ENCODE measurements around the gene PTPRN2. TPM values are rescaled to one million over a fixed set of nuclear protein-coding genes. Genes with fewer than 3 reads are reported as not detected.

PTPRN2 gene
- total and polyA plus RNA-seq, 2 donors (not counting 3 experiments of a cell fraction or from before 2014, with no cell fraction given), result 0.62 to 0.88 TPM

DNA sequence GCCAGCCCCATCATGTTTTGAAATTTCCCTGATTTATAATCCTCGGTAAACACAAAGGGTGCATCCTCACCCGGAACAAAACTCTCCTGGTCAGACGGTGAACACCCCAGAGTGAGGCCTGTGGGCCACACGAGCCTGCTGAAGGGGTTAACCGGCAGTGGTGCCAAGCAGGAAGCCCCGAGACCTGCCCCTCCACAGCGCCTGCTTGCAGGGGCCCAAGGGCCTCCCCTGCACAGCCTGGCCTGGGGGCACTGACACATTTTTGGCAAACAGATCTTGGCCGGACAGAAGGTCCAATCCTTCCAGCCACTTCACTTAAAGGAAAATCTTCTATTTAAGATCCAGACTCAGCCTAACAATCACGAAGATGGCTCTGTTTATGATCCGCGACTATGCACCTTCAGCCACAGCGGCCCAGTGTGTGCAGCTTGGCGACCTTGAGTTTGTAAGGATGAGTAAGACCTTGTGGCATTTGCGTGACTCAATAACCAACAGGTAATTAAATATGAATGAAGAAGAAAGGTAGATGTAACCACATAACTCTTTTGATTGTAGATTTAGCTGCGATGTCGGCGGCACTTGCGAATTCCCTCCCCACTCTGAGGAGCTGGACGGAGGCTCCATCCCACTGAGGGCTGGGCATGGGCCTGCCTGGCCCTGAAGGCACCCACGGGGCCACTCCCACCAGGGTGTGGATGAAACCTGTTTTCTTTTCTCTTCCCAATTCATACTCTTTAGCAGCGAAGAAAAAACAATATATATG, 922.6 kb downstream of the PTPRN2 start:
- Histone ChIP-seq H3K4me2 (ENCODE audit: insufficient read depth, low read length) (no peak overlapping the region), H3K79me2 (ENCODE audit: control insufficient read depth, insufficient read depth, low read length) (no peaks in the 10 kb centered on the region), H3K9me3 (replicated peaks; ENCODE audit: control insufficient read depth, insufficient read depth, low read length) (peaks cover 4% of the 10 kb centered on the region), H3K4me3 (replicated peaks in 1 of 3; ENCODE audit: insufficient read depth in 1 of 3, low read depth in 1 of 3, low read length in 3 of 3) (no peak overlapping the region), H3K27me3 (ENCODE audit: control insufficient read depth in 2 of 2, insufficient read depth in 2 of 2, low read length in 2 of 2) (no peaks in the 10 kb centered on the region), H3K9me1 (replicated peaks; ENCODE audit: control insufficient read depth, extremely low read depth, insufficient read depth, low read length) (no peaks in the 10 kb centered on the region), H3K36me3 (ENCODE audit: control insufficient read depth in 2 of 2, extremely low read depth in 1 of 2, insufficient read depth in 2 of 2, low read length in 2 of 2) (no peaks in the 10 kb centered on the region), H3K9ac (replicated peaks; ENCODE audit: extremely low read depth, insufficient read depth, low read length) (no peak overlapping the region), H2AFZ (ENCODE audit: low read depth, low read length) (no peak overlapping the region), H3K4me1 (ENCODE audit: control insufficient read depth, extremely low read depth, insufficient read depth, low read length) (no peaks in the 10 kb centered on the region), H3K27ac (ENCODE audit: insufficient read depth, low read depth, low read length) (no peak overlapping the region), H4K20me1 (replicated peaks; ENCODE audit: control insufficient read depth, extremely low read depth, insufficient read depth, low read length) (no peaks in the 10 kb centered on the region)
- ChIA-PET POLR2A (no interaction called here), CTCF (no interaction called here)
- no peak for DNase-seq (ENCODE audit: low read depth, low spot score)
- dilution Hi-C loops (cut with MboI; ENCODE audit: extremely low pct_ligation_motif_present, low sequenced_read_pairs) (no loop called here), intact Hi-C loops (cut with micrococcal nuclease) (no loop called here)
- no peak for TF ChIP-seq EZH2 (IDR thresholded peaks at IDR 0.05; ENCODE audit: borderline replicate concordance, low read depth, low read length, severe bottlenecking)
- TF ChIP-seq GATA2 (IDR thresholded peaks at IDR 0.05; ENCODE audit: insufficient read depth, insufficient read length, low read depth, low read length), result no peak
- TF ChIP-seq, protein P1, sequence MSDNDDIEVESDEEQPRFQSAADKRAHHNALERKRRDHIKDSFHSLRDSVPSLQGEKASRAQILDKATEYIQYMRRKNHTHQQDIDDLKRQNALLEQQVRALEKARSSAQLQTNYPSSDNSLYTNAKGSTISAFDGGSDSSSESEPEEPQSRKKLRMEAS (IDR thresholded peaks at IDR 0.05; ENCODE audit: insufficient read depth, insufficient read length), result no peak
- BruUV-seq (replicated peaks), result no TSS peak
- no peak for FAIRE-seq

- H3K27me3 ChIP-seq (ENCODE audit: control insufficient read depth in 2 of 2, insufficient read depth in 2 of 2, low read length in 2 of 2), result no peaks in the 10 kb centered on the region
- ChIA-PET CTCF (no interaction called here), POLR2A (no interaction called here)
- no peak for FAIRE-seq
- no peak overlapping the region for H3K27ac ChIP-seq (ENCODE audit: insufficient read depth, low read depth, low read length)
- no peaks in the 10 kb centered on the region for H3K4me1 ChIP-seq (ENCODE audit: control insufficient read depth, extremely low read depth, insufficient read depth, low read length)
- dilution Hi-C loops (cut with MboI; ENCODE audit: extremely low pct_ligation_motif_present, low sequenced_read_pairs), result no loop called here
- no peak for TF ChIP-seq POLR2A (IDR thresholded peaks at IDR 0.05; ENCODE audit: low read depth, low read length)
- no peak for TF ChIP-seq POLR2AphosphoS5 (IDR thresholded peaks at IDR 0.05; ENCODE audit: insufficient read depth, low read depth, low read length)
- no peak for TF ChIP-seq JUN (IDR thresholded peaks at IDR 0.05; ENCODE audit: borderline replicate concordance, insufficient read depth, insufficient read length, low read depth)
- no peak for TF ChIP-seq FOS (IDR thresholded peaks at IDR 0.05; ENCODE audit: borderline replicate concordance, insufficient read depth, low read length)
- TF ChIP-seq EZH2 (IDR thresholded peaks at IDR 0.05; ENCODE audit: borderline replicate concordance, low read depth, low read length, severe bottlenecking), result no peak
- TF ChIP-seq, protein P1 (IDR thresholded peaks at IDR 0.05; ENCODE audit: insufficient read depth, insufficient read length), result no peak
- TF ChIP-seq MYC (IDR thresholded peaks at IDR 0.05; ENCODE audit: low read depth, low read length), result no peak
- no peak for TF ChIP-seq CTCF (IDR thresholded peaks at IDR 0.05; ENCODE audit: extremely low read depth in 1 of 2, insufficient read depth in 1 of 2, low read depth in 1 of 2, low read length in 2 of 2)
- TF ChIP-seq GATA2 (IDR thresholded peaks at IDR 0.05; ENCODE audit: insufficient read depth, insufficient read length, low read depth, low read length), result no peak
- H3K9ac ChIP-seq (replicated peaks; ENCODE audit: extremely low read depth, insufficient read depth, low read length), result no peak overlapping the region
- H4K20me1 ChIP-seq (replicated peaks; ENCODE audit: control insufficient read depth, extremely low read depth, insufficient read depth, low read length), result no peaks in the 10 kb centered on the region
- no peak overlapping the region for H2AFZ ChIP-seq (ENCODE audit: low read depth, low read length)
- no peak for DNase-seq (ENCODE audit: low read depth, low spot score)
- peaks cover 4% of the 10 kb centered on the region for H3K9me3 ChIP-seq (replicated peaks; ENCODE audit: control insufficient read depth, insufficient read depth, low read length)
- H3K36me3 ChIP-seq (ENCODE audit: control insufficient read depth in 2 of 2, extremely low read depth in 1 of 2, insufficient read depth in 2 of 2, low read length in 2 of 2), result no peaks in the 10 kb centered on the region
- no TSS peak for BruUV-seq (replicated peaks)
- no peak overlapping the region for H3K4me2 ChIP-seq (ENCODE audit: insufficient read depth, low read length)
- H3K79me2 ChIP-seq (ENCODE audit: control insufficient read depth, insufficient read depth, low read length), result no peaks in the 10 kb centered on the region
- intact Hi-C loops (cut with micrococcal nuclease), result no loop called here
- no peak overlapping the region for H3K4me3 ChIP-seq (replicated peaks in 1 of 3; ENCODE audit: insufficient read depth in 1 of 3, low read depth in 1 of 3, low read length in 3 of 3)
- no peaks in the 10 kb centered on the region for H3K9me1 ChIP-seq (replicated peaks; ENCODE audit: control insufficient read depth, extremely low read depth, insufficient read depth, low read length)
Measured at GRCh38 chr7:157664034-157664433, 923.6 kb downstream of the PTPRN2 start.

Data from endothelial cell of umbilical vein (primary cell).